HG03558 (cell line): ENCODE measurements around the gene RBM22.
A peak's percentile ranks its signal among the peaks of the same experiment; 100 is the strongest.

Experiments used
- ATAC-seq: cut with Tn5 transposase; IDR thresholded peaks from one replicate; pipeline ENCODE4 v1.9.1; 2021; ENCODE audit warnings: moderate number of reproducible peaks; ENCODE audit not compliant: unreplicated experiment; ENCODE audit errors: extremely low read depth

The RBM22 gene

GRCh38 chr5:150674341-150674821 lies 26.5 kb downstream of the RBM22 start:
- no peak for ATAC-seq

GRCh38 chr5:150672884-150673275 lies 28.0 kb downstream of the RBM22 start:
- no peak for ATAC-seq

- ATAC-seq: no peak
Measured at GRCh38 chr5:150672237-150672883, 28.5 kb downstream of the RBM22 start.

GRCh38 chr5:150671509-150672236 lies 29.2 kb downstream of the RBM22 start:
- no peak for ATAC-seq

GRCh38 chr5:150670948-150671310 lies 29.9 kb downstream of the RBM22 start:
- no peak for ATAC-seq

DNA sequence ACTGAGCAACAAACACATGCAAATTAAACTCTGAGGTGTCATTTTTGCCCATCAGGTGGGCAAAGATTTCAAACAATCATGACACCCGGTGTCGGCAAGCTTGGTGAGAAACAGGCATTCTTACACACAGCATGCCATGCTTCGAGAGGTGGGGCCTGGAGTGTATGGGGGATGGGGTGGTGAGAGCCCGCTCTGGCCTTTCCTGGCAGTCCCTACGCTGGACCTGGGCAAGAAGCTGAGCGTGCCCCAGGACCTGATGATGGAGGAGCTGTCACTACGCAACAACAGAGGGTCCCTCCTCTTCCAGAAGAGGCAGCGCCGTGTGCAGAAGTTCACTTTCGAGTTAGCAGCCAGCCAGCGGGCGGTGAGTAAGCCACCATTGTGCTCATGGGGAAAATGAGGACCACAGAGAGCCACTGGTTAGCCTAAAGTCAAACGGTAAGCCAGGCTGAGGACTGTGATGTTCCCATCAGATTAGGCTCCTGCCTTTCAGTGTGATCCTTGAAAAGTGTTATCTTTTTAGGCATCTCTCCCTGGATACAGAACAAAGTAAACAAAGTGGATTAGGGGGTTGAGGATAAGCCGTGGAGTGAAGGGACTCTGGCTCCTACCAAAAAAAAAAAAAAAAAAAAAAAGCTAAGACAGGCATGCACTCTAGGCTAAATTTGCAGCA lies 30.5 kb downstream of the RBM22 start:
- no peak for ATAC-seq

GRCh38 chr5:150665044-150665443 lies 35.8 kb downstream of the RBM22 start:
- ATAC-seq: no peak

GRCh38 chr5:150663936-150664335 lies 36.9 kb downstream of the RBM22 start:
- ATAC-seq: no peak

DNA sequence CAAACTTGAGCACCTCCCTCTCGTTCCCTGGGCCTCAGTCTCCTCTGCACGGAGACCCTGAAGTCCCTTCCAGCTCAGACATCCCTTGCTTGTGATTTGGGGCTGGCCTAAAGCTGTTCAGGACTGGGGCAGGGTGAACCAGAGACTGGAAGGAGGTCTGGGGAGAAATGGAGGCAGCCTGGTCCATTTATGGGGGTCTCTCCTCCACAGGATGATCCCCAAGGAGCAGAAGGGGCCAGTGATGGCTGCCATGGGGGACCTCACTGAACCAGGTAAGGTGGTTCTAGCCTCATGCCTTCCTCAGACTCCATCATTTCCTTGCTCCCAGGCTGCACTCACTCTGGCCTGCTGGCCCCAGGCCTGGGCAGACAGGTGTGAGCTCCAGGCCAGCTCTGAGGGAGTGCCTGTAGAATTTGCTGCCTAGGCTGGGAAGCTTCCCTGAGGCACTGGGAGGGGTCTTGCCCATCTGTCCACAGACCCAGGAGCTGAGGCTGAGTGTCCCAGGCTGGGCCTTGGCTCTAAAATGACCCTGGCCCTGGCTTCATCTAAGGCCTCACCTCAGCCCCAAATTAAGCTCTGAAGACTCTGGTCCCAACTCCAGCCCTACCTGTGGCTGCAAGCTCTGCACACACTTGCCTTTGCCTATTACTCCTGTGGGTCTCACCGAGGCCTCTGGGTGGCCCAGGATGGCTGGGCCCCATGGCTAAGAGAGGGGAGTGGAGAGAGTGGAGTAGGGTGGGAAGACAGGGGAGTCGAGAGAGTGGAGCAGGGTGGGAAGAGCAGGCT lies 37.9 kb downstream of the RBM22 start:
- no peak for ATAC-seq

GRCh38 chr5:150661821-150662596 lies 38.9 kb downstream of the RBM22 start:
- ATAC-seq: no peak

GRCh38 chr5:150661086-150661485 lies 39.8 kb downstream of the RBM22 start, which contains the start of gene MYOZ3:
Gene MYOZ3 (plus strand): TSS chr5:150661251. CDS start chr5:150662942, 1,691 bp downstream.
- ATAC-seq: no peak

DNA sequence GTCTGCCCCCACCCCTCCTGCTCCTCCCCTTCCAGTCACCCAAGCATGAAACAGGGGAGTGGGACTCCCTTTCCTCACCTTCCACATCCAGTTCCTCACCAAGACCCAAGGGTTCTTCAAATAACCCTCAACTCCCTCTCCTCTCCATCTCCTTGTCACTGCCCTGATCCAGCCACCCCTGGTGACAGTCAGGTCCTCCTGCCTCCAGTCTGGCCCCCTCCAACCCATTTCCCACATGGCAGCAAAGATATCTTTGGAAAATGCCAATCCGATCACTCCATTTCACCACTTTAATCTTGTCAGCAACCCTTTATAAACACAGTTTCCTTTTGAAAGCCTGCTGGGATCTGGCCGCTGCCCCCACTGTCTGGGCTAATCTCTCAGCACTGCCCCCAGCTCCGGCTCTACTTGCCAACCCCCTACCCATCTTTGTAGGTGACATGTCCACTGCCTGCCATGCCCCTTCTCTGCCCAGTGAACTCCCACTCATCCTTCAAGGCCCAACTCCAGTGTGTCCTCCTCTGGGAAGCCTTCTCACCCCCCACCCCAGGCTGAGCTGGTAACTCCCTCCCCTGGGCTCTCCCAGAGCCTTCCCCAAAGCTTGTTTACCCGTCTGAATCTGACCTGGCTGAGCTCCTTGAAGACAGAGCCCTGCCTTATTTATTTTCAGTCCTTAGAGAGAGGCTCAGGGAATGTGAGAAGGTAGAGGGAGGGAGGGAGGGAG lies 40.6 kb downstream of the RBM22 start:
- no peak for ATAC-seq

DNA sequence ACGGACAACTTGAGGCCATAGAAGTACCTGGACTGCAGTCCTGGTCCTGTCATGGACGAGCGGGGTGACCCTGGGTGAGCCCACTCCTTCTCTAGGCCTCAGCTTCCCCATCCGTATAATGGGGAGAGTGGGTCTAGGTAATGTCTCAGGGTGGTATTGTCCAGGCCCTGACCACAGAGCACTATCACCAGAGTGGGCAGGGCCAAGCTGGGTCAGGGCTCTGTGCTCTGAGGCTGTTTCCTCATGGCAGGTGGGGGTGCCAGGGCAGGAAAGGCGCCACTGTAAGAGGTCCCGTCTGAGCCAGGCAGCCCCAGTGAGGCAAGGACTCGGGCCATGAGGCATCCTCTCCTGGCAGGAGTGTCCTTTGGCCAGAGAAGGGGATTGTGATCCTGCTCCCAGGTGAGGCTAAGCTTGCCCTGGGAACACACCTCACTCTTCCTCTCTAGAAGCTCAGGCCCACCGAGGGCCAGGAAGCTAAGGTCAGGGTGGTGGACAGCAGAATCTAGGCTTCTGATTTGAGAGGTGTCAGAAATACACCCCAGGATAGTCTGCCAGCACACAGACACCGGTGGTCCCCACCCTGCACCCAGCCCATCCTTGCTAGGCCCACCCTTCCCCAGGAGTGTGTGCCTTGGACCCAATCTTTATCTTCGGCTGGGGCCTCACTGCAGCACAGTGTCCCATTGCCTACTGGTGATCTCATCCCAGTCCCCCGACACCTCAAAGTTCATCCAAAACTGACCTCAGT lies 41.3 kb downstream of the RBM22 start:
- no peak for ATAC-seq

DNA sequence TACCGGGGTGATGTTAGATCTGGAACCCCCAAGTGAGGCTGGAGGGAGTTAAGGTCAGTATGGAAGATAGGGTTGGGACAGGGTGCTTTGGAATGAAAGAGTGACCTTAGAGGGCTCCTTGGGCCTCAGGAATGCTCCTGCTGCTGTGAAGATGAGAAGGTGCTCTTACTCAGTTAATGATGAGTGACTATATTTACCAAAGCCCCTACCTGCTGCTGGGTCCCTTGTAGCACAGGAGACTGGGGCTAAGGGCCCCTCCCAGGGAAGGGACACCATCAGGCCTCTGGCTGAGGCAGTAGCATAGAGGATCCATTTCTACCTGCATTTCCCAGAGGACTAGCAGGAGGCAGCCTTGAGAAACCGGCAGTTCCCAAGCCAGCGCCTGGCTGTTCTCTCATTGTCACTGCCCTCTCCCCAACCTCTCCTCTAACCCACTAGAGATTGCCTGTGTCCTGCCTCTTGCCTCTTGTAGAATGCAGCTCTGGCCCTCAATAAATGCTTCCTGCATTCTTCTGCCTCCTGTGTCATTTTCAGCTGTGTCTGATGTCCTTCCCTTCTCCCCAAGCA lies 42.1 kb downstream of the RBM22 start:
- no peak for ATAC-seq

DNA sequence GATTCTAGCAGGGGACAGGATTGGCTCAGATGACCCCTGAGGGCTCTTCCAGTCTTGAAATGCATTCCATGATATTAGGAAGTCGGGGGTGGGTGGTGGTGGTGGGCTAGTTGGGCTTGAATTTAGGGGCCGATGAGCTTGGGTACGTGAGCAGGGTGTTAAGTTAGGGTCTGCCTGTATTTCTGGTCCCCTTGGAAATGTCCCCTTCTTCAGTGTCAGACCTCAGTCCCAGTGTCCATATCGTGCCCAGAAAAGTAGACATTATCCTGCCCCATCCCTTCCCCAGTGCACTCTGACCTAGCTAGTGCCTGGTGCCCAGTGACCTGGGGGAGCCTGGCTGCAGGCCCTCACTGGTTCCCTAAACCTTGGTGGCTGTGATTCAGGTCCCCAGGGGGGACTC lies 42.7 kb downstream of the RBM22 start:
- no peak for ATAC-seq

DNA sequence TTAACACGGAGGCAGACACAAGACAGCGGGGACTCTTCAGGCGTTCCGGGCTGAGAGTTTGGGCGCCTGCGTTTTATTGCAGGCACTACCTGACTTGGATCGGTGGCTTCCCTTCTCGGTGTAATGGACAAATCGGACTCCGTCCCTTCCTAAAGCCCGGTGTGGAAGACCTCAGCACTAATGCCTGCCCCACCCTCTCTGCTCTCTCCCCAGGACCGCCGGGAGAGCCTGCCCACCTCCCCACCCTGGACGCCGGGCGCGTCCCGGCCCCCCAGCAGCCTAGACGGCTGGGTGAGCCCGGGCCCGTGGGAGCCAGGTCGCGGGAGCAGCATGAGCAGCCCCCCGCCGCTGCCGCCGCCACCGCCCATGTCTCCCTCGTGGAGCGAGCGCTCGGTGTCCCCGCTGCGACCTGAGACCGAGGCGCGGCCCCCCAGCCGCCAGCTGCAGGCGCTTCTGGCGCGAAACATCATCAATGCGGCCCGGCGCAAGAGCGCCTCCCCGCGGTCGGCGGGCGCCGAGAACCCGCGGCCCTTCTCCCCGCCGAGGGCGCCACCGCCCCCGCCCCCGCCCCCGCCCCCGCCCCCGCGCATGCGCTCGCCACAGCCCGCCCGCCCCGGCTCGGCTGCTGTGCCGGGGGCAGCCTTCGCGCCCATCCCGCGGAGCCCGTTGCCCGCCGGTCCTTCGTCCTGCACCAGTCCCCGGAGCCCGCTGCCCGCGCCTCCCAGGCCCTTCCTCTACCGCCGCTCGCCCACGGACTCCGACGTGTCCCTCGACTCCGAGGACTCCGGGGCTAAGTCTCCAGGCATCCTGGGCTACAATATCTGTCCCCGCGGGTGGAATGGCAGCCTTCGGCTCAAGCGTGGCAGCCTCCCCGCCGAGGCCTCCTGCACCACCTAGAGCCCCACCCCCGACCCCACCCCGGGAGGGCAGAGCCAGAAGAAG lies 44.4 kb downstream of the RBM22 start:
- peak; percentile 53 for ATAC-seq

DNA sequence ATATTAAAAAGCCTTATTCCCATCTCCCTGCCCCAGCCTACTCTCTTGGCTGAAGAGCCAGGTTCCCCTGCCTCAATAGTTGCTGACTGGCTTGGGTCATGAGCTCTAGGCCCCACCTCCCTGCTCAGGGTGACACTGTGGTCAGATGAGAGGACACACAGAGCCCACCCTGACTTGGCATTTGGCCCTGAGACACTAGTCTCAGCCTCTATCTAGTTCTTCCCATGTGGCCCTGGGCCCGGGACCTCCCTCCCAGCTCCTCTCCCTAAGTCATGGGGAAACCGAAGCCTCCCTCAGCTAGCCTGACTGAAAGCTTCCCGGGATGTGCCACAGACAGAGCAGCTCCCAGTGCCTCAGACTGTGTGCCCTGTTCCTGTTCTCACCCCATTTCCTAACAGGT lies 45.6 kb downstream of the RBM22 start:
- no peak for ATAC-seq
